HG02943 (cell line): ENCODE measurements around the gene GLIS1.

ENCODE experiments used
- ATAC-seq: cut with Tn5 transposase; IDR thresholded peaks from one replicate; pipeline ENCODE4 v1.9.1; 2021; ENCODE audit warnings: mild to moderate bottlenecking, low read depth, moderate library complexity; ENCODE audit not compliant: unreplicated experiment

Gene GLIS1

GRCh38 chr1:53737648-53738204, 1.2 kb downstream of the GLIS1 start:
- ATAC-seq = no peak

DNA sequence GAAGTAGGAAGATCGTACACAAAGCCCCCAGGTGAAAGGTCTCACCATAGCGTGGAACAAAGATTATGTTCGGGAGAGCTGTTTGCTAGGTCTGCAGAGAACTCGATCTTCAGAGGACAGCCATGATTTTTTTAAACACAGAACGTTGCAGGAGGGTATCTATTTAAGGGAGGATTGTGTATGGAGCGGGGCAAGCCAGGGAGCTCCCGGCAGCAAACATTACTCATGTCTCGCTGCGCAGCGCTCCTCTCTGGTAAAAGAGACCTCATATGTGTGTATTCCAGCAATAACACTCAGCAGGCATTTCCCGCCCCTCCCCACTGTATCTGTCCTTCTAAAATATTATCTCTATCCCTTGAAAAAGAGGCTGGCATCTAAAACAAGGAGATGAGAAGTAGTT, 2.7 kb downstream of the GLIS1 start:
- ATAC-seq = no peak

DNA sequence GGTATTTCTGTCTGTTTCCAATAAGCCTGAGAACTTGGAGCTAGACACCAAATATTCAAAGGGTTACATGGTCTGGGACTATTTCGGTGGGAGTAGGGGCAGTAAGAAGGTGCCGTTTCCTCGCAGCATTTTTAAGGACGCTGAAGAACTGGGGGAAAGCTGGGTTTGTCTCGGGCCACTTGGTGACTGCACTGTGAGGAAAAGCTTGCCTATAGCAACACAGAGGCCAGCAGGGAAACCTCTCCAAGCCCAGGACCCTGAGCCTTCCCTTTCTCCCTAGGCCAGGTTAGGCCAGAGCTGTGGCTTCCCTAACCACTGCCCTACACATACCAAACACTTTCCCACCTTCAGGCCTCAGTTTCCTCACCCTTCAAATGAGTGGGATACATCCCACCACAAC, 3.3 kb downstream of the GLIS1 start:
- ATAC-seq = no peak

- no peak for ATAC-seq
Measured at GRCh38 chr1:53735261-53735660, 3.7 kb downstream of the GLIS1 start.

DNA sequence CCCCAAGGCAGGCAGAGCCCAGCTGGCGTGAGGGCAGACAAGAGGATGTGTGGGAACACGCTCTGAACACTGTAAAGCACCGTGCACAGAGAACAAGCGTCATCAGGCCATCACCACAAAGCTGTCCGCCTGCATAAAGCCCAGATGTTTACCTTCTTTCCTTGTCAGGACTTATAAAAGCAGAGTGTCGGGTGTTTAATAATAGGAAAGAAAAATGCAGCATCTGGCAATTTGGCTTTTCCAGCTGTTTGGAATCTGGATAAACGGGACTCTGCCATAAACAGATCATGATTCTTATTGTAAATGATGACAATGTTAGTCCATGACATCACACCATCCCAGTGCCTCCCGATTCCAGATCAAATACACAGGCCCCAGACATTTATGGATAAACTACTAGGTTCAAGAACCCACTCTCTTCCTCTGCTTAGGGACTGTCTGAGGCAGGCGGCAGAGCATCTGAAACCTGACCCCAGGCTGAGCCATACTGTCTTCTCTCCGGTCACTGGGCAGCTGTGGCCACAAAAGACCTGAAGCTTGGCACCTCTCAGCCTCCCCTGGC, 4.2 kb downstream of the GLIS1 start:
- no peak for ATAC-seq

DNA sequence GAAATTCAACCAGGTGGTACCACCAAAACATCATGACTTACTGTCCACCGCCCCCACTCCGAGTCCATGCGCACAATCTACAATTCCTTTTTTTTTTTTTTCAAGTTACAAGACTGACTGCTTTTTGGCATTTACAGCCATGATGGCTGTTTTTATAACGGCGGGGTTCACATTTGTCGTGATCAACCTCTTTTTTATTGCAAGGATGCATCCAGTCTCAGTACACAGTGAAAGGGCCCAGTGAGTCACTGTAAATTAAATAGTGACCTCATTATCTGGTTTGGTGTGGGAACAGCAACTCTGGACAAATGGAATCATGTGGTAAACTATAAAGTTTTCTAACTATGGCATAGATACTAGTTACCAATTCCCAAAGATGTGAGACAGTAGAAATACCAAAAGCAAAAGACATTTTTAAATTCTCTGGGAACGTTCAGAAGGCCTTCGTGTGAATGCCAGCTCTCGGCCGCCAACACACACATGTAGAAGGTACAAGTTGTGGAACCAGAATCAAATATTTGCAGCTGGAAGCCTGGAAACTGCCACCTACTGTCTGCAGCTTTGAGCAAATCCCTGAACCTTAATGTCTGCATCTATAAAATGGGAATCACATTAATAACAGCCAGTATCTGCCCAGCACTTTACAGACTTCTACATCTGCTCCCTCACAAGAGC, 4.9 kb downstream of the GLIS1 start:
- no peak for ATAC-seq

DNA sequence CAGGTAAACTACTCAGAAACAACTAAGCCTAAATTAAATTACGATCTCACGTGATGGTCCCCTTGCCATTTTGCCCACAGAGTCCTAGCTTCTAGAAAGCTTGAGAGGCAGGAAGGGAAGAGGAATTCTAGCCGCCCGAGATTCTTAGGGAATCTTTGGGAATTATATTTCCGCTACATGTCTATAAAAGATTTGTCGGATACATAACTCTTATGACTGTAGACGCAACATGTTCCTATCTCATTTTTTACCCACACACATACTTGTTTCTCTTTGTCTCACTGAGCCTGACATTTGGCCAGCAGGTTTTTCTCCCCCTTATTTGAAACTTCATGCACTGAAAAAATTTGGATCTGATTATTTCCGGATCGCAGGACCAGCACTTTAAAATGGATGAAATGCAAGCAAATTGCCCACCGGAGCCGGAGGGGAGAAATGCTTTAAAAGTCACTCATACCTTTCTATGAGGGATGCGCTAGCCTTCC, 5.5 kb downstream of the GLIS1 start:
- no peak for ATAC-seq

DNA sequence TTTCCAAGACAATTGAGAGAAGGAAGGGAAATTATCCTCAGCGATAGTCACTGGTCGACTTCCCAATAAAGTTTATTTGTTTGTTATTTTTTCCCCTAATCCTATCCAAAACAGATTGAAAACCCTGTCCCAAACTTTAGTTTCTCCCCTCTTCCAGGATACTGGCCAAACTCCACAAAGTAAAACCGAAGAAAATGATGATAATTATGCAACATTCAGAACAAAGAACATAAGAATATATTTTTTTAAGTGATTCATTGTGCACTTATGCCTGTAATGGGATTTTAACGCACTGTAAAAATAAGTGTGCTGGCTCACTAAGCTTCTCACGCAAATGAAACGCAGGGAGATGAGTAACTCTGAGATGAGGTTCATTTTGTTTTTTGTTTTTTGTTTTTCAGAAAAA, 6.0 kb downstream of the GLIS1 start:
- ATAC-seq = no peak

DNA sequence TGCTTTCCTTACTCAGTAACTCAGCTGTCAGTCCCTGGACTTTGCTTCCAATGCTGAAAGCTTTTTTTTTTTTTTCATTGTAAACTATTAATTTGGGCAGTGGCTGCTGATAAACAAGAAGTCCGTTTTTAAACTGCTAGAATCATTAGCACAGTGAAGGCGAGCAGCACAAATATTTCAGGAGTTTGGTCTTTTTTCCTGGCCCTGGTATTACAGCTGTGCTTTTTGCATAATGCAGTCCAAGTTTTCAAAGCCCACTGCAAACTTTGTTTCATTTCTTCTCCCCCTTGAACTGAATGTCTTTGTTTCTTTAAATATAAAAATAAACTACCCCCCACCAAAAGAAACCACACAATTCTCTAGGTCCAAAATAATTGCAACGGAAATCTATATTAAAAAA, 6.6 kb downstream of the GLIS1 start:
- ATAC-seq = no peak

DNA sequence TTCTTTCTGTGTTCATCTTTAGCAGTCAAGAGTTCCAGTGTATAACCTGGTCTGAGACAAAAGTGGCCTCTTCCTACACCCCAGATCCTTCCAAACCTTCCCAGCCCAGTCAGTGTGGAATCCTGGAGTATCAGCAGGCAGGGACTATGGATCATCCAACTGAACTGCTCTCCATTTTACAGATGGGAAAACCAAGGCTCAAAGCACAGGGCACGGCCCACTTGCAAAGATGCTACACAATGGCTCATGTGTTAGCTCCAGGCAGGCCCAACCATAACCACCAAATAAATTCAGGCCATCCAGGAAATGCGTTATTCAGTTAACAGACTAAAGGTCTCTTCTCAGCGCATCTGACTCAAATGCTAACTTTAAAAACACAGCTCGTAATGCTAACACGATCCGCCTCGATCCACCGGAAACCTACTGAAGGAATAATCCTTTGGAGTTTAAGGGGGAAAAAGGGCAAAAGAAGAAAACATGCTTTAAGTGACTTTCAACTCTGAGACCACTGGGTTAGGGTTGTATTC, 7.1 kb downstream of the GLIS1 start:
- no peak for ATAC-seq

- no peak for ATAC-seq
Measured at GRCh38 chr1:53731043-53731600, 7.8 kb downstream of the GLIS1 start.

- no peak for ATAC-seq
Measured at GRCh38 chr1:53730224-53730865, 8.6 kb downstream of the GLIS1 start.

GRCh38 chr1:53729456-53730223, 9.3 kb downstream of the GLIS1 start:
- ATAC-seq = no peak

GRCh38 chr1:53728702-53729455, 10.1 kb downstream of the GLIS1 start:
- no peak for ATAC-seq

GRCh38 chr1:53728196-53728595, 10.8 kb downstream of the GLIS1 start:
- no peak for ATAC-seq

DNA sequence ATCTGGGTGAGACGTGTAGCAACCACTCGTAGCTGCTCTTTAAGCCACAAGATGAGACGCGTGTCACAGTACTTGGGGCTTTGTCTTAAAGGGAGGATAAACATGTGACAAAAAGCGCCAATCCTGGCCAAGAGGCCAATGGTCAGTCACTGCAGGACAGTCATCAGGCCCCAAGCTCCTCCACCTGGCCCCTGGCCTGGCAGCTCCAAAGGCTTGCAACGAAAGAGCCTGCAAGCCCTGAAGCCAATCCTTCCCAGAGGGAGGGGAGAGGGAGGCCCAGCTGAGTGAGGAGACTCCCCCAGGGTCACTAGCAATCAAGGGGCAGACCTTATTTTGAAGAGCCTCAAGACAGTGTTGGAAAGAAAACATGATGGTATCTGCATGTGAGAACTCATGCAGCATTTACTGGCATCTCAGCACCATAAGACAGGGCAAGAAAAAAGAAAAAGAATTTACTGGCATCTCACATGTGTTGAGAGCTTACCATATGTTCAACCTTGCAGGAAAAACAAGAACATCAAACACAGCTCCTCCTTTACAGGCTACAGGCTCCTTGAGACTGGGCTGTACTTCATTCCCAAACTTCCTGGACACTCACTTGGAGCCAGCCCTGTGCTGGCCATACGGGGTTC, 11.4 kb downstream of the GLIS1 start:
- ATAC-seq = no peak

DNA sequence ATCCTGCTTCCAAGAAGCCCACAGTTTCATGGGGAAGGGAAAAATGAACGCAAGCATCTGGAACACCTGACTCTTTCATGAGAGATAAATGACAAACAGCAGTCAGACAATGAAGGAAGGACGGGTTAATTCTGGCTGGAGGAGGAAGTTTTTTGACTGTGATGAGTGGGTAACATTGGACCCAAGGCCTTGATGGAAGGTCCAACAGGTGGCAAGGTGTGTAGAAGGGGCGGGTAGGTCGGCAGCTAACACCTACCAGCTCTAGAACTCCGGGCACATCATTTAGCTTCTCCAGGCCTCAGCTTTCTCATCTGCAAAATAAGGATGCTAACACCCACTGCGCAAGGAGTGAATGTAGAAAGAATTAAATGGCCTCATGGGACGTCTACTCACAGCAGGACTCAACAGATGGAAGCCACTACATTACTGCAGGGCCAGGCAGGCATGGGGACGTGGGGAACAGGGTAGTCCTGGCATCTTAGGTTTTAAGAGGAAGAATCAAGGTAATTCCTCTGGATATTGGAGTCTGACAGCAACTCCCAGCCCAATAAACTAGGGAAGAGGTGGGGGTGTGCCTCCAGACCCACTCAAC, 12.9 kb downstream of the GLIS1 start:
- ATAC-seq = no peak

- no peak for ATAC-seq
Measured at GRCh38 chr1:53725238-53725689, 13.7 kb downstream of the GLIS1 start.

DNA sequence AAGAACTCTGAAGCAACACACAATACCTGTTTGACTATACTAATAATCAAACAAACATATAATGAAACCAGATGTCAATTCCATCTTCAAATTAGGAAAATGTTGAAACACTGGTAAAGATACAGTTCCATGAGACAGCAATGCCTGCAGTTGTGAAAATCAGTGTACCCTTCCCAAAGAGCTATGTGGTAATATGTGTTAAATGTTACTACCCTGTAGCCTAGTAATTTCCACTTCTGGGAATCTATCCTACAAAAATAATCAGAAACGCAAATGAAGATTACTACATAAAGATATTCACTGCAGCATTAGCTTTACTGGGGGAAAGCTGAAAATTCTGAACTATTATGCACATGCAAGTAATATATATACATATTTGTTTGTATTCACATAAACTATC, 16.9 kb downstream of the GLIS1 start:
- no peak for ATAC-seq
